Smooth muscle cell (in vitro differentiated cells): ENCODE results near the gene TFAM. TPM values are rescaled to one million over a fixed set of nuclear protein-coding genes. Genes with fewer than 3 reads are reported as not detected.
"Not testable (repeated sequence)": the region's sequence is repeated elsewhere in the genome, so short reads cannot be mapped to it uniquely, and the experiment has no call there.

Experiments
- DNase-seq: peaks from one replicate; lab custom pipeline; 2025; ENCODE audit not compliant: unreplicated experiment; lab: John Stamatoyannopoulos, UW
- H2AFZ ChIP-seq: fragments of 200-600 bp; sonication (generic); 2 replicates; pipeline ENCODE4 v1.6.0; 2016; ENCODE audit warnings: antibody characterized with exemption, low read depth, mild to moderate bottlenecking
- H3F3A ChIP-seq: fragments of 200-600 bp; sonication (generic); 2 replicates; pipeline ENCODE4 v1.6.0; 2017; ENCODE audit warnings: antibody characterized with exemption, low read depth
- H3K27ac ChIP-seq: fragments of 200-600 bp; sonication (generic); 2 replicates; pipeline ENCODE4 v1.5.1; 2016; ENCODE audit warnings: low read depth, mild to moderate bottlenecking
- H3K27me3 ChIP-seq: fragments of 200-600 bp; sonication (generic); 2 replicates; pipeline ENCODE4 v1.6.1; 2016; ENCODE audit warnings: low read depth, mild to moderate bottlenecking
- H3K36me3 ChIP-seq: fragments of 200-600 bp; sonication (generic); 2 replicates; pipeline ENCODE4 v1.5.1; 2016; ENCODE audit warnings: low read depth
- H3K4me1 ChIP-seq: fragments of 200-600 bp; sonication (generic); 2 replicates; pipeline ENCODE4 v1.5.1; 2016; ENCODE audit warnings: low read depth
- H3K4me2 ChIP-seq: fragments of 200-600 bp; sonication (generic); 2 replicates; pipeline ENCODE4 v1.6.0; 2016; ENCODE audit warnings: mild to moderate bottlenecking
- H3K4me3 ChIP-seq: fragments of 200-600 bp; sonication (generic); 2 replicates; pipeline ENCODE4 v1.5.1; 2016; ENCODE audit warnings: mild to moderate bottlenecking
- H3K79me2 ChIP-seq: fragments of 200-600 bp; sonication (generic); 2 replicates; pipeline ENCODE4 v1.6.0; 2016; ENCODE audit warnings: low read depth, mild to moderate bottlenecking
- H3K9ac ChIP-seq: fragments of 200-600 bp; sonication (generic); 2 replicates; pipeline ENCODE4 v1.6.0; 2016; ENCODE audit warnings: low read depth
- H3K9me3 ChIP-seq: fragments of 200-600 bp; sonication (generic); replicated peaks from 2 replicates; pipeline ENCODE4 v1.5.1; 2016; ENCODE audit warnings: low read depth
- H4K20me1 ChIP-seq: fragments of 200-600 bp; sonication (generic); 2 replicates; pipeline ENCODE4 v1.6.0; 2016; ENCODE audit warnings: low read depth
- WGBS: methylation state at CpG from one replicate; pipeline ENCODE4 v1.1.7; 2016; ENCODE audit warnings: low lambda C conversion rate; 5-methylcytosine and 5-hydroxymethylcytosine counted together
- polyA plus RNA-seq: library from polyadenylated mRNA; unstranded; fragments of >200 nt; fragmentation: Nextera tagmentation; extraction: Ambion mirVana; gene quantifications from 2 replicates; pipeline ENCODE4 v1.2.1, GENCODE V29; 2016
- total RNA-seq: library from RNA; depleted of rRNA; stranded (reverse); fragments of >200 nt; gene quantifications from 2 replicates; pipeline ENCODE4 v1.2.3, GENCODE V29; 2014
- TF ChIP-seq, protein P1 (sequence below): fragments of 200-600 bp; sonication (generic); IDR thresholded peaks from 2 replicates; pipeline ENCODE4 v1.5.1; 2017; ENCODE audit warnings: borderline replicate concordance, mild to moderate bottlenecking, antibody characterized with exemption; ENCODE audit not compliant: insufficient read depth, poor library complexity, severe bottlenecking

The TFAM gene
- total and polyA plus RNA-seq, 2 experiments from 2014 or later = 14.5 to 21.0 TPM

DNA sequence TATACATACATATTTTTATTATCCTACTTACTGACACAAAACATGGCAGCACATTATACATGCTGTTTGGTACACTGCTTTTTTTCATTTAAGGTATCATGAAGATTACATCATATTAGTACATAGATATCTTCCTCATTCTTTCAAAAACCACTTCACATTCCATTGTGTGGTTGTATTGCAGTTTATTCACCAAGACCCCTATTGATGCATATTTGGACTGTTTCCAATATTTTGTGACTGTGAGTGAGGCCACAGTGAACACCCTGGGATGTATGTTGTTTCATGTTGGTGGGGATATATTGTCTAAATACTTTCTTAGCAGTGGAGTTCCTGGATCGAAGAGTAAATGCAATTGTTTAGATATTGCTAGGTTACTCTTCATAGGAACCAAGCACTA lies 39.0 kb downstream of the TFAM start:
- Histone ChIP-seq H3K4me1 (no peaks in the 10 kb centered on the region), H3K27ac (no peak overlapping the region), H3K9ac (no peak overlapping the region), H3K4me2 (no peak overlapping the region), H2AFZ (no peak overlapping the region), H4K20me1 (no peaks in the 10 kb centered on the region), H3K36me3 (no peaks in the 10 kb centered on the region), H3K4me3 (no peak overlapping the region), H3K9me3 (no peaks in the 10 kb centered on the region), H3F3A (no peaks in the 10 kb centered on the region), H3K79me2 (no peaks in the 10 kb centered on the region), H3K27me3 (no peaks in the 10 kb centered on the region)
- DNase-seq = no peak
- WGBS = 92% methylated on average over 1 of the region's 1 CpG
- TF ChIP-seq, protein P1, sequence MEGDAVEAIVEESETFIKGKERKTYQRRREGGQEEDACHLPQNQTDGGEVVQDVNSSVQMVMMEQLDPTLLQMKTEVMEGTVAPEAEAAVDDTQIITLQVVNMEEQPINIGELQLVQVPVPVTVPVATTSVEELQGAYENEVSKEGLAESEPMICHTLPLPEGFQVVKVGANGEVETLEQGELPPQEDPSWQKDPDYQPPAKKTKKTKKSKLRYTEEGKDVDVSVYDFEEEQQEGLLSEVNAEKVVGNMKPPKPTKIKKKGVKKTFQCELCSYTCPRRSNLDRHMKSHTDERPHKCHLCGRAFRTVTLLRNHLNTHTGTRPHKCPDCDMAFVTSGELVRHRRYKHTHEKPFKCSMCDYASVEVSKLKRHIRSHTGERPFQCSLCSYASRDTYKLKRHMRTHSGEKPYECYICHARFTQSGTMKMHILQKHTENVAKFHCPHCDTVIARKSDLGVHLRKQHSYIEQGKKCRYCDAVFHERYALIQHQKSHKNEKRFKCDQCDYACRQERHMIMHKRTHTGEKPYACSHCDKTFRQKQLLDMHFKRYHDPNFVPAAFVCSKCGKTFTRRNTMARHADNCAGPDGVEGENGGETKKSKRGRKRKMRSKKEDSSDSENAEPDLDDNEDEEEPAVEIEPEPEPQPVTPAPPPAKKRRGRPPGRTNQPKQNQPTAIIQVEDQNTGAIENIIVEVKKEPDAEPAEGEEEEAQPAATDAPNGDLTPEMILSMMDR = no peak

DNA sequence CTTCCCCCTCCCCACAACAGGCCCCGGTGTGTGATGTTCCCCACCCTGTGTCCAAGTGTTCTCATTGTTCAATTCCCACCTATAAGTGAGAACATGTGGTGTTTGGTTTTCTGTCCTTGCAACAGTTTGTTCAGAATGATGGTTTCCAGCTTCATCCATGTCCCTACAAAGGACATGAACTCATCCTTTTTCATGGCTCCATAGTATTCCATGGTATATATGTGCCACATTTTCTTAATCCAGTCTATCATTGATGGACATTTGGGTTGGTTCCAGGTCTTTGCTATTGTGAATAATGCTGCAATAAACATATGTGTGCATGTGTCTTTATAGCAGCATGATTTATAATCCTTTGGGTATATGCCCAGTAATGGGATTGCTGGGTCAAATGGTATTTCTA lies 43.2 kb downstream of the TFAM start:
- not testable (repeated sequence) for H3K36me3 ChIP-seq, DNase-seq, H2AFZ ChIP-seq, H3K4me2 ChIP-seq, H4K20me1 ChIP-seq, H3F3A ChIP-seq, H3K4me1 ChIP-seq, H3K27ac ChIP-seq, H3K79me2 ChIP-seq, H3K4me3 ChIP-seq, H3K9ac ChIP-seq, H3K9me3 ChIP-seq, H3K27me3 ChIP-seq
- 92% methylated on average over 1 of the region's 1 CpG for WGBS

DNA sequence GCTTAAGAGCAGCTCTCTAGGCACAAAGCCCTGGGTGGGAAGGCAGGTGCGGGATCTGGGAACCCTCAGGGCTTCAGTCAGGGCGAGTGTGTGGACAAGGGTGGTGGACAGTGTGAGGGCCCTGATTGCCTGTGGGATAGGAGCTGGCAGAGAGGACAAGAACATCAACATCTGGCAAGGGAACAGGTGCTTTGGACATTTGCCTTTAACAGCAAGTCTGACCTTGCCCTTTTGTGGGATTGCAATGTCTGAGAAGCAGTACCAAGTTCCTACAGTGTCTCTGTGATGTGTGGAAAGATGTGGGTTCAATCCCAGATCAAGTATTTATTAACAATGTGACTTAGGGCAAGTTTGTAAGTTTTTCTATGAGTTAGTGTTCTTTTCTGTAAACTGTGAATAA lies 46.7 kb downstream of the TFAM start:
- no peaks in the 10 kb centered on the region for H3K27me3 ChIP-seq
- TF ChIP-seq, protein P1 = no peak
- H3F3A ChIP-seq = peaks cover 8% of the 10 kb centered on the region
- H3K9ac ChIP-seq = no peak overlapping the region
- no peak overlapping the region for H3K4me3 ChIP-seq
- no peaks in the 10 kb centered on the region for H3K79me2 ChIP-seq
- H3K9me3 ChIP-seq = no peaks in the 10 kb centered on the region
- 92% methylated on average over 2 of the region's 2 CpGs for WGBS
- no peaks in the 10 kb centered on the region for H4K20me1 ChIP-seq
- no peaks in the 10 kb centered on the region for H3K36me3 ChIP-seq
- H3K27ac ChIP-seq = no peak overlapping the region
- peaks cover 11% of the 10 kb centered on the region for H3K4me1 ChIP-seq
- DNase-seq = no peak
- H3K4me2 ChIP-seq = no peak overlapping the region
- no peak overlapping the region for H2AFZ ChIP-seq

DNA sequence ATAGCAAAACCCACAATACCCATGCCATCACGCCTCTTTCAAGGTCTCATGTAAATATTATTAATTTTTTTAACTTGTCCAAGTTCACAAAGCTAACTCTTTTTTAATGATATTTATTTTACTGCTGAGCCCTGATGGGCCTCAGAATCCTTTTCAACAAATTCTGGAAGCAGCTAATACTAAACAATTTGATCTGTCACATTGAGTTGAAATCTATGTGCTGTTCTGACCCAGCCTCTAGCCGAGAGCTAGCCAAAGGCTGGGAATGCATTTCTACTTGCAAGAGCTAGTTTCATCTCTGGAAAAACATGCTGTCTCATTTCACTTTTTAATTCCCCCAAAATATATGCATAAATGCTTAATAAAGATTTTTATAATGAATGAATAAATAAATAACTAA lies 47.9 kb downstream of the TFAM start:
- Histone ChIP-seq H3F3A (peaks cover 8% of the 10 kb centered on the region), H3K4me3 (no peak overlapping the region), H3K4me2 (no peak overlapping the region), H3K27me3 (no peaks in the 10 kb centered on the region), H3K9me3 (no peaks in the 10 kb centered on the region), H3K79me2 (no peaks in the 10 kb centered on the region), H3K36me3 (no peaks in the 10 kb centered on the region), H3K27ac (no peak overlapping the region), H2AFZ (no peak overlapping the region), H4K20me1 (no peaks in the 10 kb centered on the region), H3K9ac (no peak overlapping the region), H3K4me1 (peaks cover 13% of the 10 kb centered on the region)
- TF ChIP-seq, protein P1 = no peak
- DNase-seq = no peak
- WGBS = 89% methylated on average over 2 of the region's 2 CpGs
